Gastroesophageal sphincter (tissue), 3 donors: Measurements from ENCODE around the gene TMEM255B.

Source experiments
- CTCF ChIP-seq, 4 experiments: fragments of 200-600 bp in 2 of 4; fragments of 450-650 bp in 2 of 4; sonication (generic) in 1 of 4; IDR thresholded peaks; one replicate each; pipeline ENCODE4 v1.5.1; 2017 to 2019; ENCODE audit warnings: antibody characterized with exemption in 4 of 4, mild to moderate bottlenecking in 2 of 4, moderate library complexity in 2 of 4
- POLR2A ChIP-seq, 2 donors: fragments of 450-650 bp; IDR thresholded peaks; one replicate each; pipeline ENCODE4 v1.6.1; 2017; ENCODE audit warnings: antibody characterized with exemption in 2 of 2, mild to moderate bottlenecking in 2 of 2, moderate library complexity in 1 of 2

DNA sequence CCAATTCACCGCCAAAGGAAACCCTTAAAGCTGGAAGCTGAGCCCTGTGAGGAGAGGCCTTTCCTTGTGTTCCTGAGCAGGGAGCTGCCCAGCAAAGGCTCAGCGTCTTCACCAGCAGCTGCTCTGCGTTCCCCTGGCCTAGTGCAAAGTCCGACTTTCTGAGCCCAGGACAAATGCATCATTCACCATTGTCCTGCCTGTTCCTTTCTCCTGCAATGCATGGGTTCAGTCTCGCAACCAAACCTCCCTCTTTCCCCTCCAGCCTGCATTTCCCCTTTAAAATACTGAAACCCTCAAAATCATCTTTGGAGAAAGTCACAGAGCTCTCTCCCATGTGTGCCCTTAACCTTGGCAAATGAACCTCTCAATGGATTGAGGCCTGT is 12.9 kb upstream of the TMEM255B start:
- no peak for TF ChIP-seq POLR2A (IDR thresholded peaks at IDR 0.05)
- no peak for TF ChIP-seq CTCF (IDR thresholded peaks at IDR 0.05)
